Gastrocnemius medialis (tissue), 4 donors: ENCODE data around the gene MAD1L1. TPM values are rescaled to one million over a fixed set of nuclear protein-coding genes. Genes with fewer than 3 reads are reported as not detected.

ENCODE experiments used
- ATAC-seq, 2 donors: fragments of 150-250 bp; one replicate each; pipeline ENCODE4 v1.9.1; 2016
- DNase-seq, 2 donors: peaks; one replicate each; pipeline ENCODE4 v3.0.0-alpha.2; 2019
- H3K27ac ChIP-seq, 4 donors: fragments of 200-600 bp; sonication (generic); 1 replicate in 1 of 4; 2 replicates in 3 of 4; pipeline ENCODE4 v1.5.1; 2016 to 2018; ENCODE audit warnings: mild to moderate bottlenecking in 2 of 4, moderate library complexity in 1 of 4
- H3K27me3 ChIP-seq, 3 donors: fragments of 200-600 bp; sonication (generic) in 2 of 3; 1 replicate in 1 of 3; 2 replicates in 2 of 3; pipeline versions ENCODE4 v1.5.1 to v1.6.0; 2016 to 2019; ENCODE audit warnings: mild to moderate bottlenecking in 1 of 3, moderate library complexity in 1 of 3
- H3K36me3 ChIP-seq, 2 donors: fragments of 200-600 bp; sonication (generic) in 1 of 2; one replicate each; pipeline ENCODE4 v1.5.1; 2017 to 2018
- H3K4me1 ChIP-seq, 2 donors: fragments of 200-600 bp; sonication (generic) in 1 of 2; one replicate each; pipeline ENCODE4 v1.5.1; 2016 to 2017; ENCODE audit warnings: mild to moderate bottlenecking in 2 of 2
- H3K4me3 ChIP-seq, 4 donors: fragments of 200-600 bp; sonication (generic) in 3 of 4; 1 replicate in 1 of 4; 2 replicates in 3 of 4; pipeline ENCODE4 v1.5.1; 2016 to 2019; ENCODE audit warnings: mild to moderate bottlenecking in 2 of 4
- H3K9me3 ChIP-seq, 3 donors: fragments of 200-600 bp; sonication (generic) in 2 of 3; 1 replicate in 1 of 3; 2 replicates in 2 of 3; pipeline ENCODE4 v1.5.1; 2016 to 2019
- CTCF ChIP-seq, 5 experiments: fragments of 450-650 bp in 3 of 5; fragments of 200-600 bp in 2 of 5; sonication (generic) in 2 of 5; IDR thresholded peaks in 4 of 5; conservative IDR thresholded peaks in 1 of 5; 1 replicate in 4 of 5; 2 replicates in 1 of 5; pipeline ENCODE4 v1.5.1; 2016 to 2019; ENCODE audit warnings: antibody characterized with exemption in 5 of 5, mild to moderate bottlenecking in 3 of 5, moderate library complexity in 3 of 5
- POLR2A ChIP-seq, 2 donors: fragments of 450-650 bp; IDR thresholded peaks; one replicate each; pipeline ENCODE4 v1.6.1; 2017; ENCODE audit warnings: antibody characterized with exemption in 2 of 2, mild to moderate bottlenecking in 2 of 2, moderate library complexity in 2 of 2
- in situ Hi-C, 4 donors: fragments of 200-750 bp; cut with MboI; loops; one replicate each; pipeline versions ENCODE4 v1.15.0 to v1.8.0; 2017; ENCODE audit warnings: low sequenced_read_pairs in 4 of 4
- intact Hi-C: fragments of 100-400 bp; cut with DNase I; formaldehyde crosslinking; loops from one replicate; pipeline ENCODE4 v1.15.1; 2023; ENCODE audit warnings: low total_unique reads
- total RNA-seq, 4 donors: library from RNA; depleted of rRNA; stranded (reverse); fragments of >200 nt; gene quantifications; one replicate each; pipeline versions ENCODE4 v1.1.0 to v1.2.3, GENCODE V29; 2016

Gene MAD1L1
- total RNA-seq, 4 donors from 2014 or later, result 19.7 to 32.4 (median 22.7) TPM

DNA sequence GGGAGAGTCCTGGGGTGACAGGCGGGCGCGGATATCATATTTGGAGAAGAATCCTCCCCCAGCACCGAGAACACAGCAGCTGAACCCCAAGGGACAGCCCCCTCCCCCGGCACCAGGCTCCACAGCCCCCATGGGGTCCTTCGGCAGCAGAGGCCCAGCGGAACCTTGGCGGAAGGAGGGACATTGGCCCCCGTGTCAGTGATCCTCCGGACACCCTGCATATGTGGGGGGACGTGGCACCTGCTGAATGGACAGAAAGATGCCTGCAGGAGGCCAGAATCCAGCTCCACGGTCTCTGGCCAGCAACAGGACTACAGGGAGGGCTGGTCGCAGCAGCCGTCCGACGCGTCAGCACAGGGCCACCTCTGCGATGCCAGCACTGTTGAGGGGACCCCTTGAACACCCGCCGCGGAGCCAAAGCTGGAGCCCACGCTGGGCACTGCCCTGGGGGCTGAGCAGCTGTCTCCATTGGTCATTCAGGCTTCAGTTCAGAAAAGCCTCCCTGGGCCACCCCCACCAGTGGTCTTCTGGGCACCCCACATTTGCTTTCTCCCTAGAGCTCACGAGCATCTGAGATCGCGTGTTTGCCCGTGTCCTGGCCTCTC lies 322.6 kb downstream of the MAD1L1 start:
- ATAC-seq (no peak), DNase-seq (no peak)

GRCh38 chr7:1909476-1909875 lies 323.3 kb downstream of the MAD1L1 start:
- Histone ChIP-seq H3K36me3 (no peaks in the 10 kb centered on the region), H3K27ac (no peak overlapping the region), H3K4me1 (no peaks in the 10 kb centered on the region), H3K27me3 (no peaks in the 10 kb centered on the region), H3K4me3 (no peak overlapping the region), H3K9me3 (no peaks in the 10 kb centered on the region)
- DNase-seq, result no peak
- in situ Hi-C loops, result no loop called here
- intact Hi-C loops, result no loop called here
- no peak for ATAC-seq
- TF ChIP-seq POLR2A (IDR thresholded peaks at IDR 0.05) (no peak), CTCF (IDR thresholded peaks at IDR 0.05 in 4 of 5, conservative IDR thresholded peaks at IDR 0.05 in 1 of 5) (no peak)

More for the DNA sequence above, 322.6 kb downstream of the MAD1L1 start:
- Histone ChIP-seq H3K36me3 (no peaks in the 10 kb centered on the region), H3K4me3 (no peak overlapping the region), H3K27ac (no peak overlapping the region), H3K27me3 (no peaks in the 10 kb centered on the region), H3K9me3 (no peaks in the 10 kb centered on the region), H3K4me1 (no peaks in the 10 kb centered on the region)
- TF ChIP-seq POLR2A (IDR thresholded peaks at IDR 0.05), result no peak
- TF ChIP-seq CTCF (IDR thresholded peaks at IDR 0.05 in 4 of 5, conservative IDR thresholded peaks at IDR 0.05 in 1 of 5), result no peak
- in situ Hi-C loops (no loop called here), intact Hi-C loops (no loop called here)

- DNase-seq (no peak), ATAC-seq (no peak)
- Histone ChIP-seq H3K4me1 (no peaks in the 10 kb centered on the region), H3K27me3 (no peaks in the 10 kb centered on the region), H3K4me3 (no peak overlapping the region), H3K36me3 (no peaks in the 10 kb centered on the region), H3K9me3 (no peaks in the 10 kb centered on the region), H3K27ac (no peak overlapping the region)
- TF ChIP-seq CTCF (IDR thresholded peaks at IDR 0.05 in 4 of 5, conservative IDR thresholded peaks at IDR 0.05 in 1 of 5) (no peak), POLR2A (IDR thresholded peaks at IDR 0.05) (no peak)
- intact Hi-C loops, result no loop called here
- in situ Hi-C loops, result no loop called here
These were observed 323.8 kb downstream of the MAD1L1 start for GRCh38 chr7:1908823-1909420.

GRCh38 chr7:1907751-1908365 lies 324.9 kb downstream of the MAD1L1 start:
- Histone ChIP-seq H3K9me3 (no peaks in the 10 kb centered on the region), H3K27me3 (no peaks in the 10 kb centered on the region), H3K4me1 (no peaks in the 10 kb centered on the region), H3K36me3 (no peaks in the 10 kb centered on the region), H3K4me3 (no peak overlapping the region), H3K27ac (no peak overlapping the region)
- ATAC-seq (no peak), DNase-seq (no peak)
- TF ChIP-seq POLR2A (IDR thresholded peaks at IDR 0.05), result no peak
- TF ChIP-seq CTCF (IDR thresholded peaks at IDR 0.05 in 4 of 5, conservative IDR thresholded peaks at IDR 0.05 in 1 of 5), result no peak
- in situ Hi-C loops (no loop called here), intact Hi-C loops (no loop called here)
